22Rv1 (cell line): ENCODE measurements around the gene PCDH8.
A peak's percentile ranks its signal among the peaks of the same experiment; 100 is the strongest.

Experiments
- H3K27ac ChIP-seq: fragments of 450-650 bp; 2 replicates; pipeline ENCODE4 v1.5.1; 2017
- ZFX ChIP-seq: fragments of 450-650 bp; IDR thresholded peaks from 2 replicates; pipeline ENCODE4 v1.6.1; 2017; ENCODE audit warnings: antibody characterized with exemption, borderline replicate concordance
- TF ChIP-seq, protein P1 (sequence below): fragments of 450-650 bp; IDR thresholded peaks from 2 replicates; pipeline ENCODE4 v1.5.1; 2017; ENCODE audit warnings: mild to moderate bottlenecking

PCDH8 gene

DNA sequence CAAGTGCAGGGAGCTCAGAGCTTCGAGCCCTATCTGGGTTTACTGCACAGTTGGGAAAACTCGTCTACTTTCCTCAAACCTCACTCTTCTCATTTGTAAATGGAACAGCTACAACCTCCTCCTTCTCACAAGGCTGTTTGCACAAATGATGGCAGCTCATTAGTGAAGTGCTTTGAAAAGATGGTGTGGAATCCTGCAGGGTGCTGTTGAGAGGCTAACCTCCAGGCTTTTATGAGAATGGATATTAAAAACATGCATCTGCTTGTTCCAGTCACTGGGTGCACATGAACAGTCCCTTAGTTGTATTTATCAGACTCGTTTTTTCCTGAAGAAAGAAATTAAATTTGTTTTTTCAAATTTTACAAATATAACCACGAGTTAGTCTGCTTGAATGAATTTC, 36.6 kb downstream of the PCDH8 start:
- no peak overlapping the region for H3K27ac ChIP-seq
- TF ChIP-seq, protein P1, sequence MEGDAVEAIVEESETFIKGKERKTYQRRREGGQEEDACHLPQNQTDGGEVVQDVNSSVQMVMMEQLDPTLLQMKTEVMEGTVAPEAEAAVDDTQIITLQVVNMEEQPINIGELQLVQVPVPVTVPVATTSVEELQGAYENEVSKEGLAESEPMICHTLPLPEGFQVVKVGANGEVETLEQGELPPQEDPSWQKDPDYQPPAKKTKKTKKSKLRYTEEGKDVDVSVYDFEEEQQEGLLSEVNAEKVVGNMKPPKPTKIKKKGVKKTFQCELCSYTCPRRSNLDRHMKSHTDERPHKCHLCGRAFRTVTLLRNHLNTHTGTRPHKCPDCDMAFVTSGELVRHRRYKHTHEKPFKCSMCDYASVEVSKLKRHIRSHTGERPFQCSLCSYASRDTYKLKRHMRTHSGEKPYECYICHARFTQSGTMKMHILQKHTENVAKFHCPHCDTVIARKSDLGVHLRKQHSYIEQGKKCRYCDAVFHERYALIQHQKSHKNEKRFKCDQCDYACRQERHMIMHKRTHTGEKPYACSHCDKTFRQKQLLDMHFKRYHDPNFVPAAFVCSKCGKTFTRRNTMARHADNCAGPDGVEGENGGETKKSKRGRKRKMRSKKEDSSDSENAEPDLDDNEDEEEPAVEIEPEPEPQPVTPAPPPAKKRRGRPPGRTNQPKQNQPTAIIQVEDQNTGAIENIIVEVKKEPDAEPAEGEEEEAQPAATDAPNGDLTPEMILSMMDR = no peak
- TF ChIP-seq ZFX = no peak

DNA sequence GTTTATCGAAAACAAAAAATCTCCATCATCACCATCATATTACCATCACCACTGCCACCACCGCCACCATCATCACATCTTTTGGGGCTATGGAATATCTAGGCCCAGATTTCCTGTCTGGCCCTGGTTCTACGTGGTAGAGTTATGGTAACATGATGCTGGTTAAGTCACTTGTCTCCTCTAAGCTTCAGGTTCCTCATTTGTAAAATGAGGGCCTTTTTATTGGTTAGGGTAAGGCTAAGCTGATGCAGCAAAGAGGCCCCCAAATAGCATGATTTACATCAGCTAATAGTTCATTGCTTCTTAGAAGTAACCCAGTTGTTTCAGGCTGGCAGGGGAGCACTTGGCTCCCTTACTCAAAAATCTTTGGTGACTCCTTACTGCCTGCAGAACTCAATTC, 37.9 kb downstream of the PCDH8 start:
- TF ChIP-seq, protein P1 = no peak
- TF ChIP-seq ZFX = no peak
- no peak overlapping the region for H3K27ac ChIP-seq

DNA sequence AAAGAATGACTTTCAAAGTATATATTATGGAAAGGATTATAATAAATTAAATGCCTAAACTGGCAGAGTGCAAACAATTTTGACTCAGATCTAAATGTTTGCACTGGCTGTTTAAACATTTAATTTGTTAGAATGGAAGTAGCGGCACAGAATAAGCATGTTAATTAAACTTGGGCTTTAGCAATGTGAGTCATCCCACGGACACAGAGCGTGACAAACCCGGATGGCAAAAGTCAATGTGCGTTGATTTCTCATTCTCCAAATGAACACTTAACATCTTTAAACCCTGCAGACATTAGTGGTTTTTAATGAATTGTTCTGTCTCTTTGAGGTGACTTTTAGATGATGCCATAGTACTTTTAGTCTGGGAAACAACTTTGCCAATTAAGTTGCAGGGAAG, 38.4 kb downstream of the PCDH8 start:
- TF ChIP-seq ZFX = no peak
- TF ChIP-seq, protein P1 = no peak
- H3K27ac ChIP-seq = no peak overlapping the region

DNA sequence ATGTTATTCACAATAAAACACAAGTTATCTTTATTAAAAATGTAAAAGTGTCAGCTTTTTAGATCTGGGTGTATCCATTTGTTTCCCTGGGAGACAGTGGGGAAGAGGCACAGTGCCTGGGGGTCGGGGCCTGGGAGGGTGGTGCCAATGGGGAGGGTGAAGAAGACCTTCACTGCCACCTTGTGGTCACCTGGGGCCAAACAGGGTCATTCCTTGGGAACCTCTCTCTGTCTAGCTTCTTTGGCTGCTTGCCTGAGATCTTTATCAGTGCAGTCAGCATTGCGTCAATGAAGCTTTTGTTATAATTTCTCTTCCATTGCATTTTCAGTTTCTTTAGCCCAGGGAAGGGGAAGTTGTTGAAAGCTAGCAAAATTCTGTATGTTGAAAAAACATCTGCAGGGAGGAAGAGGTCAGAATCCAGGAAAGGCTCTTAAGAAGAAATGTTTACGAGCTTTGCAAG, 39.1 kb downstream of the PCDH8 start:
- TF ChIP-seq, protein P1 = peak; percentile 86
- no peak for TF ChIP-seq ZFX
- H3K27ac ChIP-seq = no peak overlapping the region

- H3K27ac ChIP-seq = no peak overlapping the region
- TF ChIP-seq, protein P1 = no peak
- no peak for TF ChIP-seq ZFX
Measured at GRCh38 chr13:52808842-52809219, 39.6 kb downstream of the PCDH8 start.

GRCh38 chr13:52806029-52806428, 42.4 kb downstream of the PCDH8 start:
- H3K27ac ChIP-seq = no peak overlapping the region
- TF ChIP-seq ZFX = no peak
- TF ChIP-seq, protein P1 = no peak

DNA sequence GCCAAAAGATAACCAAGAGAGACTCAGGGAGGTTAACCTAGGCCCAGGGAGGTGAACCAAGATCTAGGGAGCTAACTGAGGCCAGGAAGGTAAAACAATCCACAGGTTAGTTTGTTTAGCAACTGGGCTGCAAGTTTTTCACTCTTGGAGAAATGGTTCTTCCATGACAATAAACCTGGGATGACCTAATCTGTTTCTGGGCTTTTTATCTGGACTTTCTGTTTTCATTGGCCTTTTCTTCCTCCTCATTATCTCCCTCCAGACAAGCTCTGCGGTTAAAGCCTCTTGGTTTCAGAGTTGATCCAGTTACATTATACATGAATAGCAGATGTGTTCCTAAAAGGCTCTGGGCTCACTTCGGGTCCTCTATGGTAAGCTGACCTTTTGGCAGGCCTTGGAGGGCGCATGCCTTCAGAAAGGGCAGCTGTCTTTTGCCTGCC, 44.2 kb downstream of the PCDH8 start:
- TF ChIP-seq ZFX = no peak
- TF ChIP-seq, protein P1 = no peak
- no peak overlapping the region for H3K27ac ChIP-seq
